HG03064 (cell line): ENCODE results near the gene RAB40AL.

Experiments used
- ATAC-seq: cut with Tn5 transposase; IDR thresholded peaks from one replicate; pipeline ENCODE4 v1.9.1; 2021; ENCODE audit warnings: low read depth; ENCODE audit not compliant: unreplicated experiment

The RAB40AL gene

DNA sequence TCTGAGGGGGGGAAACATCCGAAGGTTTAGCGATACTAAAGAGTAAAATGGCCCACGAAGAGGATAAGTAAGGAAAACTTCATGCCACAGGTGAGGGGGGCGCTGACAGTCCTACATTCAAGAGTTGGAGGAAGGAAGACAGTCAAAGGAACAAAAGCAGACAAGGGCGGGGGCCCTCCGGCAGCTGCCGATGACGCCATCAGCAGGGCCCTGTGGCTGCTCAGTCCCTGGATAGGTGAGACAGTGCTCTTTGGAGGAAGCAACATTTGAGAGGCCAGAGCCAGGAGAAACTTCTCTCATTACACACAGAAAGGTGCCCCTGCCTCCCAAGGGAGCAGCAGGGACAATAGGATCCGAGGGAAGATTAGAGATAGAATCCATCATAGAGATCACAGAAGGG is 41.5 kb downstream of the RAB40AL start:
- ATAC-seq, result no peak

GRCh38 chrX:102979536-102979935 is 42.5 kb downstream of the RAB40AL start:
- no peak for ATAC-seq

DNA sequence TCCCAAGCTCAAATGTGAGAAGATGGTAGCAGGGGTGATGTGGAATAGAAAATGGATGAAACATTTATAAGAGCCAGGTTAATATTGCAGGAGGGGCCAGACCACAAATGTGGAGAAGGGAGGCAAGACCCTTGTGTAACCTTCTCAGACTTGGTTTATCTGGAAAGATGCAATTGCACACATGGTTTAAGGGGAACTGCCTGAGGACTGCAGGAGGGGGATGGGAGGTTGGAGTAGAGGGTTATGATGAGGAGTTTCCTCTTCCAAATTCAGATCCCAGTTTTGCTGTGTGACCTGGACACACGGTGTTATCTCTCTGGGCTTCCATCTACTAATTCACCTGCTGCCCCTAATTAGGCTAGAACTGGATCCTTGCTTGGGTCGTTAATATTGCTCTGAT is 46.1 kb downstream of the RAB40AL start:
- no peak for ATAC-seq

DNA sequence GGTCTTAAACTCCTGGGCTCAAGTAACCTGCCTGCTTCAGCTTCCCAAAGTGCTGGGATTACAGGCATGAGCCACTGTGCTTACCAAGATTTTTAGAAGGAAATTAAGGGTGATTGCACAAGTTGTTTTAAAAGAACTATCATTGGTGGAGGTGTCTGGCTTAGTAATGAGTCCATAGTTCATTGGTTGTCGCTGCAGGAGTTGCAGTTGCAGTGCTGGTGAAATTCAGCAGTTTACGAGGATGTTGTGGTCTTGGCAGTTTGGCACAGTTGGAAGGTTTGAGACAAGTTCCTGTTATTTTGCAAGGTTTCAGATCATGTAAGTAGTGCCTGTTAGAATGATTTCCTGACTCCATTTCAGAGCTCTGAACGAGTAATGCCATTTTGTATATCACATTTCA is 48.1 kb downstream of the RAB40AL start:
- ATAC-seq, result no peak
